Natural killer cell (primary cell): ENCODE data around the gene GMNN. TPM values are rescaled to one million over a fixed set of nuclear protein-coding genes. Genes with fewer than 3 reads are reported as not detected.

Experiments used
- ATAC-seq, 3 donors: fragments of 150-1000 bp in 2 of 3; fragments of 200-7000 bp in 1 of 3; cut with Tn5 transposase; 1 replicate in 1 of 3; 2 replicates in 2 of 3; pipeline ENCODE4 v1.10.0; 2021; ENCODE audit warnings: mild to moderate bottlenecking in 2 of 3, moderate library complexity in 2 of 3
- DNase-seq, 2 donors: peaks; one replicate each; pipeline versions ENCODE4 v3.0.0 to v3.0.0-alpha.2; 2013 to 2021; ENCODE audit warnings: mixed read lengths in 1 of 2
- H3K27ac ChIP-seq: one replicate; pipeline ENCODE4 v1.5.1; 2013; ENCODE audit warnings: mild to moderate bottlenecking, low read length
- H3K27me3 ChIP-seq: one replicate; pipeline ENCODE4 v1.6.1; 2013; ENCODE audit warnings: low read length; ENCODE audit not compliant: control insufficient read depth, insufficient read depth
- H3K36me3 ChIP-seq: one replicate; pipeline ENCODE4 v1.6.1; 2013; ENCODE audit warnings: low read length; ENCODE audit not compliant: control insufficient read depth, insufficient read depth
- H3K4me1 ChIP-seq: one replicate; pipeline ENCODE4 v1.6.1; 2013; ENCODE audit warnings: low read length; ENCODE audit not compliant: control insufficient read depth, insufficient read depth
- H3K4me3 ChIP-seq: one replicate; pipeline ENCODE4 v1.5.1; 2013; ENCODE audit warnings: low read length
- H3K9me3 ChIP-seq: one replicate; pipeline ENCODE4 v1.6.1; 2013; ENCODE audit warnings: low read length; ENCODE audit not compliant: control insufficient read depth, insufficient read depth
- H3K27ac Mint-ChIP-seq, 2 donors: one replicate each; pipeline ENCODE4 v1.8.0; 2022; ENCODE audit warnings: mild to moderate bottlenecking in 2 of 2, mixed read lengths in 2 of 2, moderate library complexity in 1 of 2
- H3K27me3 Mint-ChIP-seq, 2 donors: one replicate each; pipeline ENCODE4 v1.8.0; 2022; ENCODE audit warnings: low read depth in 2 of 2, mixed read lengths in 2 of 2
- H3K36me3 Mint-ChIP-seq: one replicate; pipeline ENCODE4 v1.8.0; 2022; ENCODE audit warnings: mixed read lengths
- H3K4me1 Mint-ChIP-seq, 2 donors: one replicate each; pipeline ENCODE4 v1.8.0; 2022; ENCODE audit warnings: mixed read lengths in 2 of 2
- H3K4me3 Mint-ChIP-seq: one replicate; pipeline ENCODE4 v1.8.0; 2022; ENCODE audit warnings: mild to moderate bottlenecking, moderate library complexity, mixed read lengths
- H3K9me3 Mint-ChIP-seq, 2 donors: one replicate each; pipeline ENCODE4 v1.8.0; 2022; ENCODE audit warnings: mixed read lengths in 2 of 2
- CTCF ChIP-seq: fragments of 200-600 bp; IDR thresholded peaks from one replicate; pipeline ENCODE4 v1.8.0; 2022; ENCODE audit warnings: antibody characterized with exemption
- WGBS: methylation state at CpG from one replicate; pipeline ENCODE4 v1.1.7; 2013; ENCODE audit warnings: missing lambda C conversion rate; ENCODE audit not compliant: insufficient coverage; 5-methylcytosine and 5-hydroxymethylcytosine counted together
- intact Hi-C: fragments of 100-400 bp; cut with micrococcal nuclease; formaldehyde crosslinking; loops from one replicate; pipeline ENCODE4 v1.14.2; 2022
- total RNA-seq, 4 donors: library from RNA; stranded (reverse); fragments of 120-200 nt in 1 of 4; gene quantifications; one replicate each; pipeline versions ENCODE4 v1.2.3 to v1.2.4, GENCODE V29; 2013 to 2022

GMNN gene
- total RNA-seq, 3 donors from 2014 or later (not counting 1 experiment from before 2014, with no cell fraction given), result 11.0 to 23.7 (median 17.8) TPM

GRCh38 chr6:24780206-24780605, 5.5 kb downstream of the GMNN start:
- Histone ChIP-seq H3K27ac (no peak overlapping the region), H3K36me3 (peaks cover 10% of the 10 kb centered on the region), H3K4me1 (peaks cover 11% of the 10 kb centered on the region), H3K27me3 (no peaks in the 10 kb centered on the region), H3K9me3 (no peaks in the 10 kb centered on the region), H3K4me3 (no peak overlapping the region)
- TF ChIP-seq CTCF, result no peak
- WGBS, result 89% methylated on average over 1 of the region's 4 CpGs
- intact Hi-C loops, result no loop called here
- Mint-ChIP-seq H3K36me3 (no peaks in the 10 kb centered on the region), H3K4me1 (peaks cover 16 to 22% of the 10 kb centered on the region in 2 donors), H3K27ac (no peak overlapping the region), H3K27me3 (no peaks in the 10 kb centered on the region), H3K9me3 (no peaks in the 10 kb centered on the region), H3K4me3 (no peak overlapping the region)
- ATAC-seq (no peak), DNase-seq (no peak)

- DNase-seq (no peak), ATAC-seq (no peak)
- intact Hi-C loops, result no loop called here
- Histone ChIP-seq H3K27ac (no peak overlapping the region), H3K4me3 (no peak overlapping the region), H3K4me1 (no peaks in the 10 kb centered on the region), H3K27me3 (no peaks in the 10 kb centered on the region), H3K36me3 (peaks cover 20% of the 10 kb centered on the region), H3K9me3 (no peaks in the 10 kb centered on the region)
- whole genome bisulfite sequencing, result 64% methylated on average over 2 of the region's 4 CpGs
- no peak overlapping the region for H3K27ac Mint-ChIP-seq
- no peaks in the 10 kb centered on the region for H3K27me3 Mint-ChIP-seq
- H3K4me3 Mint-ChIP-seq, result no peak overlapping the region
- no peaks in the 10 kb centered on the region for H3K9me3 Mint-ChIP-seq
- TF ChIP-seq CTCF, result no peak
- no peaks in the 10 kb centered on the region for H3K4me1 Mint-ChIP-seq
- H3K36me3 Mint-ChIP-seq, result no peaks in the 10 kb centered on the region
Measured at GRCh38 chr6:24788031-24788665, 13.4 kb downstream of the GMNN start.

GRCh38 chr6:24795106-24795505, 20.4 kb downstream of the GMNN start:
- no peaks in the 10 kb centered on the region for H3K9me3 ChIP-seq
- TF ChIP-seq CTCF, result no peak
- Mint-ChIP-seq H3K36me3 (no peaks in the 10 kb centered on the region), H3K27ac (no peak overlapping the region), H3K27me3 (no peaks in the 10 kb centered on the region), H3K4me1 (peaks cover 11 to 20% of the 10 kb centered on the region in 2 donors), H3K4me3 (no peak overlapping the region), H3K9me3 (no peaks in the 10 kb centered on the region)
- H3K4me3 ChIP-seq, result no peak overlapping the region
- peaks cover 2% of the 10 kb centered on the region for H3K36me3 ChIP-seq
- WGBS, result 88% methylated on average over 2 of the region's 2 CpGs
- ATAC-seq, result no peak
- intact Hi-C loops, result no loop called here
- H3K4me1 ChIP-seq, result no peaks in the 10 kb centered on the region
- H3K27ac ChIP-seq, result no peak overlapping the region
- no peak for DNase-seq
- H3K27me3 ChIP-seq, result no peaks in the 10 kb centered on the region
